AG04449 (cell line): ENCODE data around the gene WBP11.

Experiments used
- CTCF ChIA-PET: fragments of 350-600 bp; formaldehyde crosslinking; extraction: SDS; loops from one replicate; lab custom pipeline; 2021; ENCODE audit warnings: antibody characterized with exemption; lab: Yijun Ruan, JAX
- POLR2A ChIA-PET: fragments of 400-600, 350-600 bp; formaldehyde crosslinking; extraction: SDS; loops from one replicate; lab custom pipeline; 2020; ENCODE audit warnings: antibody characterized with exemption, inconsistent platforms; lab: Yijun Ruan, JAX
- DNase-seq: peaks from one replicate; pipeline ENCODE4 v3.0.0-alpha.2; 2010; ENCODE audit warnings: low read depth, low spot score
- H3K4me3 ChIP-seq: 2 replicates; pipeline ENCODE4 v1.5.1; 2011; ENCODE audit warnings: low read depth, mild to moderate bottlenecking, control low read depth, low read length
- CTCF ChIP-seq: IDR thresholded peaks from one replicate; pipeline ENCODE4 v1.5.1; 2011; ENCODE audit warnings: mild to moderate bottlenecking, moderate library complexity, low read length, control low read depth, inconsistent platforms; ENCODE audit not compliant: insufficient read depth; ENCODE audit errors: missing control alignments

Gene WBP11

GRCh38 chr12:14828892-14829291, 25.6 kb upstream of the WBP11 start:
- ChIA-PET CTCF (interaction anchor here (0.9 to 1.7 kb wide), 5 partner anchors 8 to 166 kb away, joined by 3 to 5 read pairs (median 4); partner anchors contain the start of gene ART4), POLR2A (no interaction called here)
- TF ChIP-seq CTCF: no peak
- no peak overlapping the region for H3K4me3 ChIP-seq
- DNase-seq: no peak

- POLR2A ChIA-PET: no interaction called here
- no peak for TF ChIP-seq CTCF
- H3K4me3 ChIP-seq: no peak overlapping the region
- CTCF ChIA-PET: interaction anchor here (1.7 kb wide), 1 partner anchor 10 kb away, joined by 4 read pairs; no protein-coding TSS in a partner anchor
- DNase-seq: no peak
Measured at GRCh38 chr12:14827043-14827442, 23.8 kb upstream of the WBP11 start.

GRCh38 chr12:14826491-14826890, 23.2 kb upstream of the WBP11 start:
- H3K4me3 ChIP-seq: no peak overlapping the region
- no peak for TF ChIP-seq CTCF
- CTCF ChIA-PET: interaction anchor here (1.1 kb wide), 1 partner anchor 21 kb away, joined by 3 read pairs; no protein-coding TSS in a partner anchor
- POLR2A ChIA-PET: no interaction called here
- DNase-seq: no peak

- no peak for TF ChIP-seq CTCF
- ChIA-PET POLR2A (no interaction called here), CTCF (interaction anchor here (0.9 to 1.7 kb wide), 3 partner anchors 14 to 19 kb away, joined by 3 to 8 read pairs (median 3); no protein-coding TSS in a partner anchor)
- no peak overlapping the region for H3K4me3 ChIP-seq
- DNase-seq: no peak
Measured at GRCh38 chr12:14825256-14825655, 22.0 kb upstream of the WBP11 start.

- ChIA-PET POLR2A (no interaction called here), CTCF (interaction anchor here (1.7 kb wide), 1 partner anchor 13 kb away, joined by 8 read pairs; no protein-coding TSS in a partner anchor)
- no peak overlapping the region for H3K4me3 ChIP-seq
- TF ChIP-seq CTCF: no peak
- DNase-seq: no peak
Measured at GRCh38 chr12:14824012-14824634, 20.8 kb upstream of the WBP11 start.

- DNase-seq: no peak
- POLR2A ChIA-PET: interaction anchor here (0.7 kb wide), 1 partner anchor 18 kb away, joined by 3 read pairs; no protein-coding TSS in a partner anchor
- CTCF ChIA-PET: interaction anchor here (1.2 to 7.0 kb wide), 2 partner anchors 9 to 183 kb away, joined by 4 to 96 read pairs; no protein-coding TSS in a partner anchor
- TF ChIP-seq CTCF: no peak
- no peak within 1 kb of the TSS for H3K4me3 ChIP-seq
Measured at GRCh38 chr12:14814014-14814413, 10.7 kb upstream of the WBP11 start, which contains the start of gene SMCO3. Gene SMCO3, minus strand, starts transcription at chr12:14814182. Its CDS starts 7,502 bp downstream, at chr12:14806680.
